HEK293 (cell line): ENCODE data around the gene AK1.

Experiments
- GFI1B ChIP-seq: fragments of 450-650 bp; formaldehyde crosslinking; IDR thresholded peaks from 2 replicates; pipeline ENCODE4 v1.5.1; 2016; ENCODE audit warnings: missing biosample characterization, missing genetic modification characterization
- HOXD13 ChIP-seq: sonication (generic); formaldehyde crosslinking; IDR thresholded peaks from 2 replicates; pipeline ENCODE4 v1.8.0; 2022; ENCODE audit warnings: missing genetic modification reagents, borderline replicate concordance
- KLF7 ChIP-seq: fragments of 450-650 bp; formaldehyde crosslinking; IDR thresholded peaks from 2 replicates; pipeline ENCODE4 v1.5.1; 2016; ENCODE audit warnings: missing biosample characterization, missing genetic modification characterization, borderline replicate concordance
- MEIS1 ChIP-seq: sonication (generic); formaldehyde crosslinking; IDR thresholded peaks from 2 replicates; pipeline ENCODE4 v1.8.1; 2022; ENCODE audit warnings: missing genetic modification reagents, mild to moderate bottlenecking, borderline replicate concordance
- MYNN ChIP-seq: fragments of 450-650 bp; formaldehyde crosslinking; IDR thresholded peaks from 2 replicates; pipeline ENCODE4 v1.5.1; 2016; ENCODE audit warnings: missing biosample characterization, missing genetic modification characterization, borderline replicate concordance
- ZFP37 ChIP-seq: fragments of 450-650 bp; formaldehyde crosslinking; IDR thresholded peaks from 2 replicates; pipeline ENCODE4 v1.5.1; 2016; ENCODE audit warnings: missing biosample characterization, missing genetic modification characterization
- ZNF23 ChIP-seq: fragments of 450-650 bp; formaldehyde crosslinking; IDR thresholded peaks from 2 replicates; pipeline ENCODE4 v1.5.1; 2016; ENCODE audit warnings: missing biosample characterization, missing genetic modification characterization, borderline replicate concordance
- ZNF670 ChIP-seq: fragments of 450-650 bp; formaldehyde crosslinking; IDR thresholded peaks from 2 replicates; pipeline ENCODE4 v1.5.1; 2016; ENCODE audit warnings: missing biosample characterization, missing genetic modification characterization, low read depth
- ZNF707 ChIP-seq: fragments of 450-650 bp; formaldehyde crosslinking; IDR thresholded peaks from 2 replicates; pipeline ENCODE4 v1.5.1; 2016; ENCODE audit warnings: missing biosample characterization, missing genetic modification characterization
- TF ChIP-seq, protein P1 (sequence below): fragments of 450-650 bp; formaldehyde crosslinking; IDR thresholded peaks from 2 replicates; pipeline ENCODE4 v1.5.1; 2016; ENCODE audit warnings: missing biosample characterization, missing genetic modification characterization

DNA sequence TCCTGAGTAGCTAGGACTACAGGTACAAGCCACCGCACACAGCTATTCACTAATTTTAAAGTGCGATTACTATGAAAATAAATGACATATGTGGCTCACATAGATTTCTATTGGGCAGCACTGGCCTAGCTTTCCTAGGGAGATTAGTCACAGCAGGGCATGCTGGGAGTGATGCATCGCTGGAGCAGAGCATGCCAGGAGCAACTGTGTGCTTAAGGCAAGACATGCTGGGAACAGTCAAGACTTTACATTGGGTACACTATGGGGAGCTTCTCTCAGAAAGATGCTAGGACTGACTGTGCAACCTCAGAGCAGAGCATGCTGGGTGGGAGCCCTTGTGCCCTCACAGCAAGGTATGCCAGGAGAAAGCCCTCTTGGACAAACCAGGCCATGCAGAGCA, 12.6 kb upstream of the AK1 start:
- TF ChIP-seq ZFP37 (no peak), ZNF670 (no peak), HOXD13 (no peak), GFI1B (tag by site-specific recombination) (no peak), ZNF707 (tag by site-specific recombination) (no peak), KLF7 (no peak), ZNF23 (tag by site-specific recombination) (no peak), MYNN (tag by site-specific recombination) (no peak), MEIS1 (CRISPR knock-in tag) (no peak)
- TF ChIP-seq, protein P1, sequence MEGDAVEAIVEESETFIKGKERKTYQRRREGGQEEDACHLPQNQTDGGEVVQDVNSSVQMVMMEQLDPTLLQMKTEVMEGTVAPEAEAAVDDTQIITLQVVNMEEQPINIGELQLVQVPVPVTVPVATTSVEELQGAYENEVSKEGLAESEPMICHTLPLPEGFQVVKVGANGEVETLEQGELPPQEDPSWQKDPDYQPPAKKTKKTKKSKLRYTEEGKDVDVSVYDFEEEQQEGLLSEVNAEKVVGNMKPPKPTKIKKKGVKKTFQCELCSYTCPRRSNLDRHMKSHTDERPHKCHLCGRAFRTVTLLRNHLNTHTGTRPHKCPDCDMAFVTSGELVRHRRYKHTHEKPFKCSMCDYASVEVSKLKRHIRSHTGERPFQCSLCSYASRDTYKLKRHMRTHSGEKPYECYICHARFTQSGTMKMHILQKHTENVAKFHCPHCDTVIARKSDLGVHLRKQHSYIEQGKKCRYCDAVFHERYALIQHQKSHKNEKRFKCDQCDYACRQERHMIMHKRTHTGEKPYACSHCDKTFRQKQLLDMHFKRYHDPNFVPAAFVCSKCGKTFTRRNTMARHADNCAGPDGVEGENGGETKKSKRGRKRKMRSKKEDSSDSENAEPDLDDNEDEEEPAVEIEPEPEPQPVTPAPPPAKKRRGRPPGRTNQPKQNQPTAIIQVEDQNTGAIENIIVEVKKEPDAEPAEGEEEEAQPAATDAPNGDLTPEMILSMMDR (tag by site-specific recombination): no peak
